Stimulated activated CD4-positive, alpha-beta T cell treated with anti-CD3 and anti-CD28 coated beads, Interleukin-15, amount 100 ng/mL, for 24 hours (primary cell): Measurements from ENCODE around the gene VAV2.

ENCODE experiments used
- DNase-seq: peaks from one replicate; pipeline ENCODE4 v3.0.0-alpha.2; 2020

The VAV2 gene

GRCh38 chr9:133979921-133980863, 11.9 kb downstream of the VAV2 start:
- no peak for DNase-seq

- no peak for DNase-seq
These were observed 12.7 kb downstream of the VAV2 start for GRCh38 chr9:133979273-133979920.

DNA sequence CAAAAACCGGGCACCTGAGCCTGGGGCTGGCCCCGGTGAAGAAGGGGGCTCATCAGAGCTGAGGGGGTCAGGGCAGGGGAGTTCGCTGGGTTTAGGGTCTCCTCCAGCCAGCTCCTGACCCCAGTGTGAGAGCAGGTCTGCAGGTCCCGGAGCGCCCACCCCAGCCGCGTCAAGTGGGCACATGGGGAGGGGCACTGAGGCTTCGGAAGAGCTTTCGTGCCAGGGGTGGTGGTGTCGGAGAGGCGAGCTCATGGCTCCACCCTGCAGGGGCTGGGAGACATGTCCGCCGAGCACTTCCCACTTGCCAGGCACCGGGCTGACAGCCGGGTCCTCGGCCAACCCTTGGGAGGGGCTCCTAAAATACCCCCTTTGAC, 13.2 kb downstream of the VAV2 start:
- no peak for DNase-seq

GRCh38 chr9:133978226-133978898, 13.8 kb downstream of the VAV2 start:
- no peak for DNase-seq

- no peak for DNase-seq
These were observed 14.5 kb downstream of the VAV2 start for GRCh38 chr9:133977421-133978201.

GRCh38 chr9:133976887-133977286, 15.2 kb downstream of the VAV2 start:
- no peak for DNase-seq

DNA sequence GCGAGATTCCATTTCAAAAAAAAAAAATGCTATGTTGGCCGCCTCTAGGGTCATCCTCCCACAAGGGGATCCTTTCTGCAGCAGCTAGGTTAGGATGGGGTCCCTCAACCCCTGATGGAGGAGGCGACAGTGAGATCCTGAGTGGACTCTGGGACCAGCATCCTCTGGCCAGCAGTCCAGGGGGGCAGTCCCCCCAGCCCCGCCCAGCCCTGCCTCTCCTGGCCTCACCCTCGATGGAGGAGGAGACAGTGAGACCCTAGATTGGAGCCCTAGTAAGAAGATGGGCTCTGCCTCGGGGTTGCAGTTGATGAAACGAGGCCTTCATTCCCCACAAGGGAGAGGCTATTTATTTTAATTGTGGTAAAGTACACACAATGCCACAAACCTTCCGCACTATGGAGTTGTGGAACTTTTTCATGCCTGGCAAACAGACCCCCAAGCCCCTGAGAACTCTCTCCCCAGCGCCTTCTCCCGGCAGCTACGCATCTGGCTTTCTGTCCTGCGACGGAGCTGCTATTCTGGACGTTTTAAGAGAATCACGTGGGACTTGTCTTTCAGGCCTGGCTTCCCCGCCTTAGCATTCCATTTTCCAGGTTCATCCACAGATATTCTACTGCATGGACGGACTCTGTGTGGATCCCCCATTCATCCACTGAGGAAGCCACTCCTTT, 15.8 kb downstream of the VAV2 start:
- DNase-seq, result no peak

- DNase-seq, result no peak
These were observed 16.6 kb downstream of the VAV2 start for GRCh38 chr9:133975511-133975910.

- no peak for DNase-seq
These were observed 17.3 kb downstream of the VAV2 start for GRCh38 chr9:133974631-133975341.

- no peak for DNase-seq
These were observed 18.1 kb downstream of the VAV2 start for GRCh38 chr9:133973791-133974630.

DNA sequence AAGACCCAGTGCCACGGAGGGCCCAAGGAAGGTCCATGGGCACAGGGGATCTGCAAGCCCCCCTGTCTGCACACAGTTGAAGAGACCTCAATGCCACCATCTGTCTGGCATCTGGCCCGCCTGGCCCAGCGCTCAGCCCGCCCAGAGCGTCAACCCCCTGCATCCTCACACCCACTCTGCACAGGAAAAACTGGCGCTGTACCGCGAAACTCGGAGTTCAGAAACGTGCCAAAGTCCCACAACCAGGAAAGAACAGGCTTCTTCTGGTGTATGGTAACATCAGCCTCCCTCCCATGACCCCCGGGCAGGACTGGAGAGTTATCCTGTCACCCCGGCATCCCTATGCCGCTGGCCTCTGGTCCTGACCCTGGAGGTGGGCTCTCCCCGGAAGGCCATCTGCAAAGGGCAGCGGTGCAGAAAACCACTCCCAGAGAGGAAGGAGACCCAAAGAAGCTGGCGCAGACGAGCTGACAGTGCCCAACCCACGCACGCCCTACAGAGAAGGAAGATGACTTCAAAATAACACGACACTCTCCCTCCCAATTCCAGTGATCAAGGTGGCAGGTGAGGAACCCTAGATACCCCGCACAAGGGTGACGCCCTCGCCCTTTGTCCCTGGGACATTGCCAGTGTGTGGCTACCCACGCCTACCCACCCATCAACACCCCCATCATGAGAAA, 18.9 kb downstream of the VAV2 start:
- no peak for DNase-seq

DNA sequence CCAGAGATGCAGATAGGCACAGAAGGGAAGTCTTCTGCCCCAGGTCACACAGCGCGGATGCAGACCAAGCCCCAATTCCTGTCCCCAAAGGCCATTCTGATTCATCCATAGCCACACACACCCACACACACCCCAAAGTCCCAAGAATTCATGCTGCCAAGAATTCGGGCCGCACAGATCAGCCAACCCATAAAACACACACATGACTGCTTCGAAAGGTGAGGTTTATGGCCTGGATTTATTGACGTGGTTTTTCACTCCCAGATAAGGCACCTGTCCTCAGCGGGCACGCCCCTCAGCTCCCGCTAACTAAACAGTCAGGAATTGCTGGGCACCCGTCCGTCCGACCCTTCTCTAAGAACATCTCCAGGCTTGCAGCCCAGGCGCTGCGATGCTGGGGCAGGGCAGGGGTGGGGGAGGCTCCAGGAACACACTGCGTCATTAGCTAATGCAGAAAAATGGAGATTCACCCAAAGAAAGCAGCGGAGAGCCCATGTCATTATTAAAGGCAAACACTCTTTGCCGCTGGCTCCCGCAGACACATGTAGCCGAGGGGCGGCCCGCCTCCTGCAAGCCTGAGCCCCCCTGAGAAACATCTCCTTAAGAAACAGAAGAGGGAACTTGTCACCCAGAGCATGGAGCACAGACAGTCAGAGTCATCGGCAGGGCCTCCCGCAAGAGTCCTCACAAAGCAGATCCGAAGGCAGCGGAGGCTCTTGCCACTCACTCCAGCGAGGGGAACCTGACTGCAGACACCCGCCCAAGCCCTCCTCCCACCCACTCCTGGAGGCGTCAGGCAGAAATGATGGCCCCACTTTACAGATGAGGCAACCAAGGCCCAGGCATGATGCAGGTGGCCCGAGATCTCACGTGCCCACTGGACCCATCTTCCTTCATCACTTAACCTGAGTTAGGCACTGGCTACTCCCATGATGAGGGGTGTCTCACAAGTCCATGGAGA, 19.9 kb downstream of the VAV2 start:
- DNase-seq, result no peak

DNA sequence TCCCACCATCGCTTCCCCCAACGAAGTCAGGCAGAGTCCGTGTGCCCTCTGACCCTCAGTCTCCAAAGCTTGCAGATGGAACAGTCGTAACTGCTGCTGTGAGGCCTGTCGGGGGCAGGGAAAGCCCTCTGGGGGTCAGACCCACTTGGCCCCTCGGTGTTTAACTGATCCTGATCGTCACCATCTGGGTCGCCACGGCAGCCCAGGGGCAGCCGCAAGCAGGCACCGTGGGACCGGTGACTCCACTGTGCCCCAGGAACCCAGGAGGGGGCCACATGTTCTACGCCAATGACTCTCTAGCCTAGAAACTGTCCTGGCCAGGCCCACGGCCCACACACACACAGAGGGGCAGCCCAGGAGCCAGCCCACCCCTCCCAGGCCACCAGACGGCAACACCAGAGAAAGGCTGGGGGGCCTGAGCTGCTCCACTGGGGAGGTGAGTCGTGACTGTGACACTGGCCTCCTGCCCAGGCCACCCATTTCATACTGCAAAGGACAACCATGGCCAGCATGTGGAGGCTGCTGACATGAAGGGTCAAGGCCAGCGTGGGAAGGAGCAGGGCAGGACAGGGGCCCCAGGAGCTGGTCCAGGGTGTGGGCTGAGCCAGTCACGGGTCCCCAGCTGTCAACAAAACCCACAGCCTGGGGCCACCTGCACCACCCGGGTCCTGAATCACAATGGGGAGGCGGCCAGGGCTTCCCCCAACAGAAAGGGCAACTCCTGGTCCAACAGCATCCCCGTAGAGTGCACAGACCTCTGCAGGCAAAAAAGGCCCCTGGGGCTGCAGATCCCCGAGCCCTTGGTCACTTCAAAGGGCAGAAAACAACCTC, 20.8 kb downstream of the VAV2 start:
- no peak for DNase-seq

GRCh38 chr9:133970581-133971058, 21.5 kb downstream of the VAV2 start:
- no peak for DNase-seq

DNA sequence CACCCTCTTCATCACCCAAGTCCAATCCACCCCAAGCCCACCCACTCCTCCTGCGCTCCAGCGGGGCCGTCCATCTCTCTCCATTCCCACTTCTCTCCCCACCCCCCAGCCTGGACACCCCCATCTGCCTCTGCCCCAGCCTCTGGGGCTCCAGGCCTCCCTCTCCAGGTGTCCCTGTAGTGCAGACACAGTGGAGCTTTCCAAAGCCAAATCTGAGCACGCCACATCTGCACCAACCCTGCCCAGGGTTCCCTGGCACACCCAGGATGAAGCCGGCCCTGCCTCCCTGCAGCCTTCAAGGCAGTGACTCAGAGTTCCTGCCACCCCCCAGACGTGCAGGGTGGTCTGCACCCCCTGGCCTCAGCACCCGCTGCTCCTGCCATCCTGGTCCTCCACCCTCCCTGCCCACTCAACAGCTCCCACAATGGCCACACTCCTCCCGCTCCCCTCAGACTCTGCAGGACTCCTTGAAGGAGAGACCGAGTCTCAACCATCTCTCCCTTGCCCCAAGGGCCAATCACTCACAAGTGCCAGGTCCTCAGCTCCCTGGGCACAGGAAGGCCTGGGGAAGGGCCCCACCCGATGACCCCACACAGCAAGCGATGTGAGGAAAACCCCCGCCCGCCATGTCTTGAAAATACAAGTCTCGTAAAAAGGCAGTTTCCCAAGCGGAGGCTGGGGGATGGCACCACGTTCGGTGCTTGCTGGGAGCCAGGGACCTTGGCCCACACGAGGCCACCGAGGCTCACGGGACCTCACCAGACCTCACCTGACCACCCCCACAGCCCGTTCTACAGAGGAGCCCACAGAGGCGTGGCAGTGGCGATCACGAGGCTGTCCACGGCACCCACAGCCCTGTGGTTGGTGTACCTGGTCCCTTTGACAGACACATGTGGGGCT, 22.2 kb downstream of the VAV2 start:
- no peak for DNase-seq

DNA sequence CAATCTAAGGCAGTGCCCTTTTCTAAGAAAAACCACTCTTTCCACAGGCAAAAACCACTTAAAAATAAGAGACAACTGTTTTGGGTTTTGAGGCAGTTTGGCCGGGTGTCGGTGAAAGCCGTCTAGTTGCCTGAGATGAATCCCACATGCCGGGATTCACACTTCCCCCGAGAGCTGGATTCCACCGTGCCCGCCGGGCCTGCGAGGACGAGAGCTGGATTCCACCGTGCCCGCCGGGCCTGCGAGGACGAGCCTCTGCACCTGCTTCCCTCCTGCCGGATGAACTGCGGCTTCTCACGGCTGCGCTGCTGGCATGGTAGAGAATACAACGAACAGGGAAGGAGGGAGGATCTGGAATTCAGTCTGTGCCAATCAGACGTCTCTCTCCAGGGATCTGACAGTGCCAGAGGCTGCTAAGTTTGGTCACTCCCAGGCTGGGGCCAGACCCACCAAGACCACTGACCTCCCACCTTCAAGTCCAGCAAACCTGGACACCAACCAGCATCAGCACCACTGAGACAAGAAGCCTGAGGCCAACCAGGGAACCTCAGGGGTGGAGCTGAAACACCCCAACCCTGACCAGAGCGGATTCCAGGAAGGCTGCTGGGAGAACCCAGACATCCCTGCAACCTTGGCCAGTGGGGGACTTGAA, 23.0 kb downstream of the VAV2 start:
- no peak for DNase-seq
